ENCODE results near the gene MS4A2. TPM values are rescaled to one million over a fixed set of nuclear protein-coding genes. Genes with fewer than 3 reads are reported as not detected.

MS4A2 gene
- total and polyA plus RNA-seq, 2 donors = 1.3 to 17.3 TPM

Other genes starting within 250 kb of the MS4A2 start
- gene CBLIF, start 243.2 kb upstream of the MS4A2 start, total RNA-seq = not detected
- gene CBLIF, start 243.2 kb upstream of the MS4A2 start, polyA plus RNA-seq = not detected
- gene TCN1, start 222.2 kb upstream of the MS4A2 start, total RNA-seq = not detected
- 0.13 TPM for gene TCN1, start 222.2 kb upstream of the MS4A2 start, polyA plus RNA-seq
- gene OOSP3, start 209.9 kb upstream of the MS4A2 start, total RNA-seq = not detected
- not detected for gene OOSP3, start 209.9 kb upstream of the MS4A2 start, polyA plus RNA-seq
- 0.48 TPM for gene OOSP1, start 150.2 kb upstream of the MS4A2 start, total RNA-seq
- not detected for gene OOSP1, start 150.2 kb upstream of the MS4A2 start, polyA plus RNA-seq
- not detected for gene OOSP4A, start 124.6 kb upstream of the MS4A2 start, total RNA-seq
- gene OOSP4A, start 124.6 kb upstream of the MS4A2 start, polyA plus RNA-seq = not detected
- not detected for gene OOSP4B, start 71.5 kb upstream of the MS4A2 start, total RNA-seq
- gene OOSP4B, start 71.5 kb upstream of the MS4A2 start, polyA plus RNA-seq = not detected
- not detected for gene OOSP2, start 48.3 kb upstream of the MS4A2 start, total RNA-seq
- gene OOSP2, start 48.3 kb upstream of the MS4A2 start, polyA plus RNA-seq = not detected
- 0.69 TPM for gene MS4A3, start 32.0 kb upstream of the MS4A2 start, total RNA-seq
- gene MS4A3, start 32.0 kb upstream of the MS4A2 start, polyA plus RNA-seq = 0.08 TPM
- 76.2 TPM for gene MS4A6A, start 94.4 kb downstream of the MS4A2 start, total RNA-seq
- 87.3 TPM for gene MS4A6A, start 94.4 kb downstream of the MS4A2 start, polyA plus RNA-seq
- gene MS4A4E, start 154.5 kb downstream of the MS4A2 start, total RNA-seq = 0.90 TPM
- 0.84 TPM for gene MS4A4E, start 154.5 kb downstream of the MS4A2 start, polyA plus RNA-seq
- gene MS4A4A, start 192.0 kb downstream of the MS4A2 start, total RNA-seq = 31.9 TPM
- 41.0 TPM for gene MS4A4A, start 192.0 kb downstream of the MS4A2 start, polyA plus RNA-seq
- gene MS4A6E, start 238.6 kb downstream of the MS4A2 start, total RNA-seq = not detected
- gene MS4A6E, start 238.6 kb downstream of the MS4A2 start, polyA plus RNA-seq = 0.34 TPM